Endothelial cell of umbilical vein (primary cell): ENCODE data around the gene C17orf50. TPM values are rescaled to one million over a fixed set of nuclear protein-coding genes. Genes with fewer than 3 reads are reported as not detected.

Source experiments
- BruUV-seq: library from RNA; stranded (reverse); fragments of 400-500 nt; replicated peaks from 2 replicates; lab custom pipeline; 2021; lab: Mats Ljungman, UMichigan
- CTCF ChIA-PET: fragments of 300-600, 350-600 bp; sonication (Branson Sonifier 250); formaldehyde crosslinking; loops from one replicate; lab custom pipeline; 2021; ENCODE audit warnings: antibody characterized with exemption, inconsistent platforms; lab: Charles Lee
- POLR2A ChIA-PET: fragments of 300-600, 350-600 bp; sonication (Branson Sonifier 250); formaldehyde crosslinking; loops from one replicate; lab custom pipeline; 2021; ENCODE audit warnings: antibody characterized with exemption, inconsistent platforms; lab: Charles Lee
- DNase-seq: peaks from one replicate; pipeline ENCODE4 v3.0.0-alpha.2; 2011; ENCODE audit warnings: low read depth, low spot score
- FAIRE-seq: peaks from 2 replicates; lab custom pipeline; 2011; peaks lifted over from hg19 to GRCh38; lab: Jason Lieb, UNC
- H2AFZ ChIP-seq: 2 replicates; pipeline ENCODE4 v1.6.0; 2012; ENCODE audit warnings: low read depth, low read length, control low read depth, inconsistent platforms
- H3K27ac ChIP-seq: 2 replicates; pipeline ENCODE4 v1.5.1; 2011; ENCODE audit warnings: low read depth, mild to moderate bottlenecking, control low read depth, low read length, moderate library complexity; ENCODE audit not compliant: insufficient read depth
- H3K27me3 ChIP-seq, 2 experiments: 2 replicates each; pipeline versions ENCODE4 v1.6.0 to v1.6.1; 2011; ENCODE audit warnings: low read length in 2 of 2, mixed read lengths in 1 of 2; ENCODE audit not compliant: control insufficient read depth in 2 of 2, insufficient read depth in 2 of 2
- H3K36me3 ChIP-seq, 2 experiments: 2 replicates in 1 of 2; 3 replicates in 1 of 2; pipeline ENCODE4 v1.5.1; 2011; ENCODE audit warnings: low read length in 2 of 2, mild to moderate bottlenecking in 1 of 2, moderate library complexity in 1 of 2; ENCODE audit not compliant: control insufficient read depth in 2 of 2, insufficient read depth in 2 of 2; ENCODE audit errors: extremely low read depth in 1 of 2
- H3K4me1 ChIP-seq: 3 replicates; pipeline ENCODE4 v1.5.1; 2011; ENCODE audit warnings: mild to moderate bottlenecking, low read length; ENCODE audit not compliant: control insufficient read depth, insufficient read depth; ENCODE audit errors: extremely low read depth
- H3K4me2 ChIP-seq: 2 replicates; pipeline ENCODE4 v1.6.1; 2011; ENCODE audit warnings: low read length, control low read depth, mixed read lengths; ENCODE audit not compliant: insufficient read depth
- H3K4me3 ChIP-seq, 3 experiments: fragments of 200-600 bp in 1 of 3; sonication (generic), shearing (Covaris generic) in 1 of 3; replicated peaks in 1 of 3; 2 replicates each; pipeline ENCODE4 v1.5.1; 2011 to 2016; ENCODE audit warnings: control low read depth in 3 of 3, low read length in 3 of 3, mild to moderate bottlenecking in 2 of 3, inconsistent platforms in 1 of 3, low read depth in 1 of 3, moderate library complexity in 1 of 3; ENCODE audit not compliant: insufficient read depth in 1 of 3
- H3K79me2 ChIP-seq: 2 replicates; pipeline ENCODE4 v1.6.0; 2012; ENCODE audit warnings: low read length, inconsistent platforms; ENCODE audit not compliant: control insufficient read depth, insufficient read depth
- H3K9ac ChIP-seq: replicated peaks from 2 replicates; pipeline ENCODE3; 2011; ENCODE audit warnings: low read length, control low read depth; ENCODE audit not compliant: insufficient read depth; ENCODE audit errors: extremely low read depth
- H3K9me1 ChIP-seq: replicated peaks from 3 replicates; pipeline ENCODE4 v1.6.0; 2011; ENCODE audit warnings: mild to moderate bottlenecking, low read length; ENCODE audit not compliant: control insufficient read depth, insufficient read depth; ENCODE audit errors: extremely low read depth
- H3K9me3 ChIP-seq: replicated peaks from 2 replicates; pipeline ENCODE4 v1.5.1; 2012; ENCODE audit warnings: low read length, inconsistent platforms; ENCODE audit not compliant: control insufficient read depth, insufficient read depth
- H4K20me1 ChIP-seq: replicated peaks from 2 replicates; pipeline ENCODE3; 2011; ENCODE audit warnings: mild to moderate bottlenecking, low read length; ENCODE audit not compliant: control insufficient read depth, insufficient read depth; ENCODE audit errors: extremely low read depth
- EZH2 ChIP-seq: IDR thresholded peaks from 2 replicates; pipeline ENCODE4 v1.6.1; 2012; ENCODE audit warnings: borderline replicate concordance, low read depth, mild to moderate bottlenecking, moderate library complexity, low read length, inconsistent platforms; ENCODE audit not compliant: severe bottlenecking
- FOS ChIP-seq: IDR thresholded peaks from 2 replicates; pipeline ENCODE4 v1.6.1; 2011; ENCODE audit warnings: mild to moderate bottlenecking, low read length, moderate library complexity, borderline replicate concordance; ENCODE audit not compliant: insufficient read depth
- GATA2 ChIP-seq: IDR thresholded peaks from 2 replicates; pipeline ENCODE4 v1.7.0; 2011; ENCODE audit warnings: low read depth, mild to moderate bottlenecking, moderate library complexity, mixed read lengths, low read length; ENCODE audit not compliant: insufficient read length, insufficient read depth
- JUN ChIP-seq: IDR thresholded peaks from 2 replicates; pipeline ENCODE4 v1.6.1; 2011; ENCODE audit warnings: borderline replicate concordance, low read depth; ENCODE audit not compliant: insufficient read length, insufficient read depth
- MYC ChIP-seq: IDR thresholded peaks from one replicate; pipeline ENCODE4 v1.6.1; 2011; ENCODE audit warnings: mild to moderate bottlenecking, low read depth, low read length
- POLR2A ChIP-seq: IDR thresholded peaks from 2 replicates; pipeline ENCODE4 v1.6.1; 2012; ENCODE audit warnings: low read depth, mild to moderate bottlenecking, control low read depth, low read length
- POLR2AphosphoS5 ChIP-seq: IDR thresholded peaks from 2 replicates; pipeline ENCODE4 v1.6.1; 2012; ENCODE audit warnings: low read depth, mild to moderate bottlenecking, control low read depth, low read length, moderate library complexity; ENCODE audit not compliant: insufficient read depth
- dilution Hi-C: fragments of 300-500 bp; cut with MboI; formaldehyde crosslinking; loops from one replicate; pipeline ENCODE4 v1.15.0; 2019; ENCODE audit warnings: low sequenced_read_pairs; ENCODE audit not compliant: extremely low pct_ligation_motif_present
- intact Hi-C: fragments of 100-400 bp; cut with micrococcal nuclease; formaldehyde crosslinking; loops from one replicate; pipeline ENCODE4 v1.10.0; 2022
- polyA plus RNA-seq, 4 experiments: library from polyadenylated mRNA; depleted of rRNA in 3 of 4; stranded (reverse) in 3 of 4; unstranded in 1 of 4; fragments of >200 nt; gene quantifications; 2 replicates each; pipeline versions ENCODE4 v1.2.1 to v1.2.3, GENCODE V29; 2011 to 2012; ENCODE audit warnings: missing spikeins in 1 of 4
- total RNA-seq: library from RNA; stranded (reverse); gene quantifications from 2 replicates; pipeline ENCODE4 v1.2.3, GENCODE V29; 2021
- TF ChIP-seq, protein P1 (sequence below), 2 donors: IDR thresholded peaks; 1 replicate in 1 of 2; 2 replicates in 1 of 2; pipeline ENCODE4 v1.5.1; 2011; ENCODE audit warnings: low read length in 2 of 2, mild to moderate bottlenecking in 2 of 2, moderate library complexity in 2 of 2, control low read depth in 1 of 2, inconsistent platforms in 1 of 2, low read depth in 1 of 2; ENCODE audit not compliant: insufficient read depth in 1 of 2; ENCODE audit errors: extremely low read depth in 1 of 2
- TF ChIP-seq, protein P2 (sequence below): IDR thresholded peaks from 2 replicates; pipeline ENCODE4 v1.6.1; 2011; ENCODE audit not compliant: insufficient read depth, insufficient read length

C17orf50 gene
- total and polyA plus RNA-seq, 2 donors (not counting 3 experiments of a cell fraction or from before 2014, with no cell fraction given), result 0.15 TPM; not detected in 1

DNA sequence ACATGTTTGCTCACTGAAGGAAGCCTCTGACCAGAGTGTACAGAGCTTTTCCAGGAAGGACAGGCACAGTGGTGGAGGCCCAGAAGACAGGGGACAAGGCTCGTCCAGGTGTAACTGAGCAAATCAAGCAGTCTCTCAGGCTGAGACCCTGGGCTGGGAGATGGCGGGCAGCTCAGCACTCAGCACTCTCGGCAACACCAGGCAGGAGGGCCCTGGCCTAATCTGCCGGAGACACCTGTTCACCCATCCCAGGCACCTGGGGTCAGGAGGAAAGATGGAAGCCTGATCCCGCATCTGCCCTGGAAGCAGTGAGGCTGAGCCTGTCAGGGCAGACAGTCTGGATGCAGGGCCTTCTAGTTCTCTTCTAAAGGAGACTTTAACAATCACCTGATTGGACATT, 24.5 kb upstream of the C17orf50 start:
- H3K9ac ChIP-seq, result no peak overlapping the region
- H4K20me1 ChIP-seq, result no peaks in the 10 kb centered on the region
- H3K4me2 ChIP-seq, result no peak overlapping the region
- no peaks in the 10 kb centered on the region for H3K9me1 ChIP-seq
- no peak overlapping the region for H3K27ac ChIP-seq
- H3K36me3 ChIP-seq, result no peaks in the 10 kb centered on the region
- H3K4me3 ChIP-seq, result no peak overlapping the region
- H3K9me3 ChIP-seq, result no peaks in the 10 kb centered on the region
- ChIA-PET POLR2A (no interaction called here), CTCF (interaction anchor here (1.4 to 1.6 kb wide), 3 partner anchors 11 to 14 kb away, joined by 4 to 6 read pairs (median 4); no protein-coding TSS in a partner anchor)
- intact Hi-C loops (no loop called here), dilution Hi-C loops (loop anchor here (25.0 kb wide), 1 partner anchor 124 kb away; no protein-coding TSS in a partner anchor)
- BruUV-seq, result no TSS peak
- no peaks in the 10 kb centered on the region for H3K79me2 ChIP-seq
- peaks cover 29 to 32% of the 10 kb centered on the region in 2 experiments for H3K27me3 ChIP-seq
- peaks cover 2% of the 10 kb centered on the region for H3K4me1 ChIP-seq
- FAIRE-seq (no peak), DNase-seq (no peak)
- TF ChIP-seq EZH2 (no peak), GATA2 (no peak), POLR2AphosphoS5 (no peak), POLR2A (no peak), JUN (no peak), FOS (no peak), MYC (no peak)
- TF ChIP-seq, protein P1, sequence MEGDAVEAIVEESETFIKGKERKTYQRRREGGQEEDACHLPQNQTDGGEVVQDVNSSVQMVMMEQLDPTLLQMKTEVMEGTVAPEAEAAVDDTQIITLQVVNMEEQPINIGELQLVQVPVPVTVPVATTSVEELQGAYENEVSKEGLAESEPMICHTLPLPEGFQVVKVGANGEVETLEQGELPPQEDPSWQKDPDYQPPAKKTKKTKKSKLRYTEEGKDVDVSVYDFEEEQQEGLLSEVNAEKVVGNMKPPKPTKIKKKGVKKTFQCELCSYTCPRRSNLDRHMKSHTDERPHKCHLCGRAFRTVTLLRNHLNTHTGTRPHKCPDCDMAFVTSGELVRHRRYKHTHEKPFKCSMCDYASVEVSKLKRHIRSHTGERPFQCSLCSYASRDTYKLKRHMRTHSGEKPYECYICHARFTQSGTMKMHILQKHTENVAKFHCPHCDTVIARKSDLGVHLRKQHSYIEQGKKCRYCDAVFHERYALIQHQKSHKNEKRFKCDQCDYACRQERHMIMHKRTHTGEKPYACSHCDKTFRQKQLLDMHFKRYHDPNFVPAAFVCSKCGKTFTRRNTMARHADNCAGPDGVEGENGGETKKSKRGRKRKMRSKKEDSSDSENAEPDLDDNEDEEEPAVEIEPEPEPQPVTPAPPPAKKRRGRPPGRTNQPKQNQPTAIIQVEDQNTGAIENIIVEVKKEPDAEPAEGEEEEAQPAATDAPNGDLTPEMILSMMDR (IDR thresholded peaks at IDR 0.05; ENCODE audit: extremely low read depth in 1 of 2, insufficient read depth in 1 of 2, low read depth in 1 of 2, low read length in 2 of 2), result no peak
- TF ChIP-seq, protein P2, sequence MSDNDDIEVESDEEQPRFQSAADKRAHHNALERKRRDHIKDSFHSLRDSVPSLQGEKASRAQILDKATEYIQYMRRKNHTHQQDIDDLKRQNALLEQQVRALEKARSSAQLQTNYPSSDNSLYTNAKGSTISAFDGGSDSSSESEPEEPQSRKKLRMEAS, result no peak
- H2AFZ ChIP-seq, result no peak overlapping the region
